IPS-NIHi7 (cell line): ENCODE results near the gene SCAMP4.
"Not testable (repeated sequence)": the region's sequence is repeated elsewhere in the genome, so short reads cannot be mapped to it uniquely, and the experiment has no call there.

Experiments
- DNase-seq: peaks from one replicate; pipeline ENCODE4 v3.0.0; 2012; ENCODE audit warnings: mixed read lengths; ENCODE audit errors: extremely low spot score

SCAMP4 gene

GRCh38 chr19:1882786-1883692 is 22.2 kb upstream of the SCAMP4 start:
- no peak for DNase-seq

- DNase-seq, result no peak
Measured at GRCh38 chr19:1883784-1884183, 21.4 kb upstream of the SCAMP4 start.

GRCh38 chr19:1884291-1884718 is 20.9 kb upstream of the SCAMP4 start:
- no peak for DNase-seq

GRCh38 chr19:1884719-1885334 is 20.4 kb upstream of the SCAMP4 start:
- DNase-seq, result no peak

GRCh38 chr19:1885398-1886119 is 19.6 kb upstream of the SCAMP4 start, which contains the start of gene ABHD17A:
TSS of gene ABHD17A (minus strand) at chr19:1885496. CDS start at chr19:1881566, 3,930 bp downstream.
- DNase-seq, result peak; percentile 93

- not testable (repeated sequence) for DNase-seq
Measured at GRCh38 chr19:1886360-1886759, 18.8 kb upstream of the SCAMP4 start.

- no peak for DNase-seq
Measured at GRCh38 chr19:1888385-1888784, 16.8 kb upstream of the SCAMP4 start.

- no peak for DNase-seq
Measured at GRCh38 chr19:1889907-1890306, 15.3 kb upstream of the SCAMP4 start.

GRCh38 chr19:1893791-1894190 is 11.4 kb upstream of the SCAMP4 start:
- DNase-seq, result no peak

GRCh38 chr19:1896508-1896907 is 8.7 kb upstream of the SCAMP4 start:
- no peak for DNase-seq

- no peak for DNase-seq
Measured at GRCh38 chr19:1901940-1902404, 3.2 kb upstream of the SCAMP4 start.

- no peak for DNase-seq
Measured at GRCh38 chr19:1902923-1903322, 2.3 kb upstream of the SCAMP4 start.

GRCh38 chr19:1904860-1905109 is 414 bp upstream of the SCAMP4 start:
- DNase-seq, result no peak

- no peak for DNase-seq
Measured at GRCh38 chr19:1905863-1906375, 720 bp downstream of the SCAMP4 start.

GRCh38 chr19:1906985-1907562 is 1.9 kb downstream of the SCAMP4 start:
- no peak for DNase-seq

- no peak for DNase-seq
Measured at GRCh38 chr19:1907563-1908363, 2.6 kb downstream of the SCAMP4 start.

GRCh38 chr19:1908364-1908678 is 3.1 kb downstream of the SCAMP4 start:
- DNase-seq, result no peak

- DNase-seq, result no peak
Measured at GRCh38 chr19:1909761-1910080, 4.5 kb downstream of the SCAMP4 start.

GRCh38 chr19:1910177-1910576 is 5.0 kb downstream of the SCAMP4 start:
- DNase-seq, result no peak

- DNase-seq, result no peak
Measured at GRCh38 chr19:1911098-1911497, 5.9 kb downstream of the SCAMP4 start.

- DNase-seq, result no peak
Measured at GRCh38 chr19:1911995-1912394, 6.8 kb downstream of the SCAMP4 start.
